Vagina (tissue), 2 donors: ENCODE measurements around the gene BPTF. TPM values are rescaled to one million over a fixed set of nuclear protein-coding genes. Genes with fewer than 3 reads are reported as not detected.

Experiments used
- DNase-seq, 2 donors: peaks; one replicate each; pipeline ENCODE4 v3.0.0-alpha.2; 2017; ENCODE audit errors: extremely low spot score in 2 of 2
- H3K27ac ChIP-seq: fragments of 200-600 bp; sonication (generic); one replicate; pipeline ENCODE4 v1.5.1; 2019
- H3K27me3 ChIP-seq: fragments of 200-600 bp; sonication (generic); one replicate; pipeline ENCODE4 v1.5.1; 2019
- H3K36me3 ChIP-seq, 2 donors: fragments of 200-600 bp; sonication (generic); one replicate each; pipeline ENCODE4 v1.5.1; 2017 to 2019
- H3K4me1 ChIP-seq: fragments of 200-600 bp; sonication (generic); one replicate; pipeline ENCODE4 v1.5.1; 2019
- H3K4me3 ChIP-seq, 2 donors: fragments of 200-600 bp; sonication (generic); 1 replicate in 1 of 2; 2 replicates in 1 of 2; pipeline ENCODE4 v1.5.1; 2016 to 2019
- H3K9me3 ChIP-seq: fragments of 200-600 bp; sonication (generic); one replicate; pipeline ENCODE4 v1.5.1; 2019
- POLR2A ChIP-seq, 2 donors: fragments of 450-650 bp; IDR thresholded peaks; one replicate each; pipeline ENCODE4 v1.6.1; 2017; ENCODE audit warnings: antibody characterized with exemption in 2 of 2, mild to moderate bottlenecking in 2 of 2, moderate library complexity in 2 of 2
- POLR2AphosphoS5 ChIP-seq, 2 donors: sonication (generic); formaldehyde crosslinking; IDR thresholded peaks; one replicate each; pipeline ENCODE4 v1.9.0; 2017; ENCODE audit warnings: antibody characterized with exemption in 2 of 2, mild to moderate bottlenecking in 2 of 2, low read depth in 1 of 2; ENCODE audit not compliant: insufficient read depth in 1 of 2
- intact Hi-C: fragments of 100-400 bp; cut with DNase I; formaldehyde crosslinking; loops from one replicate; pipeline ENCODE4 v1.15.1; 2023
- total RNA-seq: library from RNA; depleted of rRNA; stranded (reverse); fragments of >200 nt; gene quantifications from one replicate; pipeline ENCODE4 v1.2.3, GENCODE V29; 2016
- TF ChIP-seq, protein P1 (sequence below), 3 experiments: fragments of 450-650 bp in 2 of 3; fragments of 200-600 bp in 1 of 3; sonication (generic) in 1 of 3; IDR thresholded peaks; one replicate each; pipeline ENCODE4 v1.5.1; 2017 to 2019; ENCODE audit warnings: antibody characterized with exemption in 3 of 3, mild to moderate bottlenecking in 2 of 3, moderate library complexity in 2 of 3

BPTF gene
- total RNA-seq, 1 donor from 2014 or later = 146 TPM

- TF ChIP-seq, protein P1, sequence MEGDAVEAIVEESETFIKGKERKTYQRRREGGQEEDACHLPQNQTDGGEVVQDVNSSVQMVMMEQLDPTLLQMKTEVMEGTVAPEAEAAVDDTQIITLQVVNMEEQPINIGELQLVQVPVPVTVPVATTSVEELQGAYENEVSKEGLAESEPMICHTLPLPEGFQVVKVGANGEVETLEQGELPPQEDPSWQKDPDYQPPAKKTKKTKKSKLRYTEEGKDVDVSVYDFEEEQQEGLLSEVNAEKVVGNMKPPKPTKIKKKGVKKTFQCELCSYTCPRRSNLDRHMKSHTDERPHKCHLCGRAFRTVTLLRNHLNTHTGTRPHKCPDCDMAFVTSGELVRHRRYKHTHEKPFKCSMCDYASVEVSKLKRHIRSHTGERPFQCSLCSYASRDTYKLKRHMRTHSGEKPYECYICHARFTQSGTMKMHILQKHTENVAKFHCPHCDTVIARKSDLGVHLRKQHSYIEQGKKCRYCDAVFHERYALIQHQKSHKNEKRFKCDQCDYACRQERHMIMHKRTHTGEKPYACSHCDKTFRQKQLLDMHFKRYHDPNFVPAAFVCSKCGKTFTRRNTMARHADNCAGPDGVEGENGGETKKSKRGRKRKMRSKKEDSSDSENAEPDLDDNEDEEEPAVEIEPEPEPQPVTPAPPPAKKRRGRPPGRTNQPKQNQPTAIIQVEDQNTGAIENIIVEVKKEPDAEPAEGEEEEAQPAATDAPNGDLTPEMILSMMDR (IDR thresholded peaks at IDR 0.05) = no peak
- TF ChIP-seq POLR2AphosphoS5 (IDR thresholded peaks at IDR 0.05; ENCODE audit: insufficient read depth in 1 of 2, low read depth in 1 of 2) = no peak
- no peak for TF ChIP-seq POLR2A (IDR thresholded peaks at IDR 0.05)
- intact Hi-C loops = no loop called here
- H3K36me3 ChIP-seq = peaks cover 0 to 5% of the 10 kb centered on the region in 2 donors
Observed at GRCh38 chr17:67865438-67865837, 40.1 kb downstream of the BPTF start.

GRCh38 chr17:67867591-67867990, 42.3 kb downstream of the BPTF start:
- no peaks in the 10 kb centered on the region for H3K9me3 ChIP-seq
- TF ChIP-seq POLR2AphosphoS5 (IDR thresholded peaks at IDR 0.05; ENCODE audit: insufficient read depth in 1 of 2, low read depth in 1 of 2) (no peak), POLR2A (IDR thresholded peaks at IDR 0.05) (no peak)
- TF ChIP-seq, protein P1 (IDR thresholded peaks at IDR 0.05) = no peak
- intact Hi-C loops = no loop called here
- H3K27ac ChIP-seq = no peak overlapping the region
- peaks cover 0 to 5% of the 10 kb centered on the region in 2 donors for H3K36me3 ChIP-seq
- no peak for DNase-seq
- H3K27me3 ChIP-seq = no peaks in the 10 kb centered on the region
- no peak overlapping the region for H3K4me3 ChIP-seq
- peaks cover 22% of the 10 kb centered on the region for H3K4me1 ChIP-seq

More at GRCh38 chr17:67865438-67865837, 40.1 kb downstream of the BPTF start:
- no peak overlapping the region for H3K4me3 ChIP-seq
- no peaks in the 10 kb centered on the region for H3K27me3 ChIP-seq
- H3K4me1 ChIP-seq = peaks cover 32% of the 10 kb centered on the region
- no peak overlapping the region for H3K27ac ChIP-seq
- no peak for DNase-seq
- H3K9me3 ChIP-seq = no peaks in the 10 kb centered on the region

- Histone ChIP-seq H3K9me3 (no peaks in the 10 kb centered on the region), H3K27me3 (no peaks in the 10 kb centered on the region), H3K4me1 (peaks cover 16% of the 10 kb centered on the region), H3K4me3 (no peak overlapping the region), H3K27ac (no peak overlapping the region), H3K36me3 (peaks cover 0 to 5% of the 10 kb centered on the region in 2 donors)
- TF ChIP-seq, protein P1 (IDR thresholded peaks at IDR 0.05) = no peak
- no peak for TF ChIP-seq POLR2A (IDR thresholded peaks at IDR 0.05)
- TF ChIP-seq POLR2AphosphoS5 (IDR thresholded peaks at IDR 0.05; ENCODE audit: insufficient read depth in 1 of 2, low read depth in 1 of 2) = no peak
- no peak for DNase-seq
- intact Hi-C loops = no loop called here
Observed at GRCh38 chr17:67868176-67868575, 42.9 kb downstream of the BPTF start.

DNA sequence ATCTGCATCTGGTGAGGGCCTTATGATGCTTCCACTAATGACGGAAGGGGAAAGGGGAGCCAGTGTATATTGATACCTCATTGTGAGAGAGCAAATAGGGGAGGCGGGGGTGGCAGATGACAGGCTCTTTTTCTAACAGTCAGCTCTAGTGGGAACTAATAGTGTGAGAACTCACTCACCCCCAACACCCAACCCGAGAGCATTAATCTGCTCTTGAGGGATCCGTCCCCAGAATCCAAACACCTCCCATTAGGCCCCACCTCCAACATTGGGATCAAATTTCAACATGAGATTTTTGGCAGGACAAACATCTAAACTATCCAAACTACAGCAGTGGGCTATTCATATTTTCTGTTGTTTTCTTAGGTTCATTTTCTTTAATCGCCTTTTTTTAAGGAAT, 54.4 kb downstream of the BPTF start:
- Histone ChIP-seq H3K4me3 (no peak overlapping the region), H3K36me3 (peaks cover 0 to 17% of the 10 kb centered on the region in 2 donors), H3K27me3 (no peaks in the 10 kb centered on the region), H3K27ac (no peak overlapping the region), H3K4me1 (no peaks in the 10 kb centered on the region), H3K9me3 (no peaks in the 10 kb centered on the region)
- DNase-seq = no peak
- TF ChIP-seq POLR2A (IDR thresholded peaks at IDR 0.05) (no peak), POLR2AphosphoS5 (IDR thresholded peaks at IDR 0.05; ENCODE audit: insufficient read depth in 1 of 2, low read depth in 1 of 2) (no peak)
- TF ChIP-seq, protein P1 (IDR thresholded peaks at IDR 0.05) = no peak
- intact Hi-C loops = no loop called here

DNA sequence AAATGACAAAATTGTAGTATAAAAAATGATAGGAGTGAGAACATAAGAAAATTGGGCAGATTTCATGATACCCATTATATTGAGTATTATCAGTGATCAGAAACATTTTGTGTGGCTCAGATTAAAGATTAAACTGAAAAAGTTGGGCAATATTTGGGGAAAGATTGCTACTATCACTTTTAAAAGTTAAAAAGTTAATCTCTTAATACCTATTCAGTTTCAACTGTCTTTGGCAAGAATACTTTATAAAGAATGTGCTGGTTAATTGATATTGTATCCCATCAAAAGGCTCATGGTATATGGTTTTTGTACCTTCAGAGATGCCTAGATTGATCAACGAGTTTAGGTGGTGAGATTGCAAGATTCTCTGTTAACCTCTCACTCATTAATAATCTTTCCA, 55.8 kb downstream of the BPTF start:
- H3K9me3 ChIP-seq = no peaks in the 10 kb centered on the region
- H3K36me3 ChIP-seq = peaks cover 0 to 6% of the 10 kb centered on the region in 2 donors
- no peak for DNase-seq
- H3K27ac ChIP-seq = no peak overlapping the region
- no peak overlapping the region for H3K4me3 ChIP-seq
- no peaks in the 10 kb centered on the region for H3K27me3 ChIP-seq
- no peaks in the 10 kb centered on the region for H3K4me1 ChIP-seq
- TF ChIP-seq POLR2AphosphoS5 (IDR thresholded peaks at IDR 0.05; ENCODE audit: insufficient read depth in 1 of 2, low read depth in 1 of 2) (no peak), POLR2A (IDR thresholded peaks at IDR 0.05) (no peak)
- TF ChIP-seq, protein P1 (IDR thresholded peaks at IDR 0.05) = no peak
- intact Hi-C loops = no loop called here
